ENCODE results near the gene AKAP8L.

Gene AKAP8L

GRCh38 chr19:15399234-15399515, 19.6 kb downstream of the AKAP8L start:
- Histone ChIP-seq H3K4me2 (ENCODE audit: insufficient read depth, low read length) (no peak overlapping the region), H3K36me3 (ENCODE audit: insufficient read depth, low read length) (peaks cover 91% of the 10 kb centered on the region)

DNA sequence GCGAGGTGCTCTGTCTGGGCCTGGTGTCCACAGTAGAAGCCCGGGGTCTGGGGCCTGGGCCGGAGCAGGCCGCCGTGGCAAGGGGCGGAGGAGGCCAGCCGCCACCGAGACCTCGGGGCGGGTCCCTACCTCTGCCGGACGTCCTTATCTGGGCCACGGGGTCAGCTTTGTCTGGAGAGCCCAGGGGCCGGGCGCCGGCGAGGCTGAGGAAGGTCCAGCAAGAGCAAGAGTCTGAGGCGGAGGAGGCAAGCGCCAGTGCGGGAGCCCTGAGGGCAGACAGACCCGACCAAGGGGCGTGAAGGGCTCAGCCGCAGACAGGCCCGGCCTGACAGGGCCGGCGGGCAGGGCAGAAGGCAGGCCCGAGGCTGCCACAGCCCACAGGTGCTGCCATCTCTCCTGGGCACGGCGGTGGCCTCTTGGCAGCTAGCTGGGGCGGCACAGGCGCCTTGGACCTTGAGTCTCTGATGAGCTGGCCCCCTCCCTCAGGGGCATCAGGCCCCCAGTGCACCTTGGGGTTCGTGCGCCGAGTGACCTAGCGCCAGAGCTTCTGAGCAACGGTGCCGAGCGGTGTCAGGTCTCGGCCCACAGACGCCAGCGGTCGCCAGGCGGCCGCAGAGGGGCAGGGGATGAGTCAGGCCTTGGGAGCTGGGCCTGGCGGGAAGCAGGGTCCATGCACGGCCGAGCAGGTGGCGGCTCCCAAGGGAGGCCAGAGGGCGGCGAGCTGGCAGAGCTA, 20.1 kb downstream of the AKAP8L start:
- H3K9ac ChIP-seq (ENCODE audit: low read depth, low read length): no peak overlapping the region
- H3K27me3 ChIP-seq (ENCODE audit: insufficient read depth, low read length, poor library complexity): no peaks in the 10 kb centered on the region
- H3K4me3 ChIP-seq (ENCODE audit: low read depth in 1 of 2, low read length in 2 of 2): no peak overlapping the region
- DNase-seq (no peak), ATAC-seq (ENCODE audit: insufficient read depth, low read depth) (no peak)
- H3K27ac ChIP-seq (ENCODE audit: low read length): no peak overlapping the region
- H4K20me1 ChIP-seq (ENCODE audit: insufficient read depth, low read length): peaks cover 61% of the 10 kb centered on the region
- no peak overlapping the region for H2AFZ ChIP-seq (ENCODE audit: low read depth, low read length)
- H3K9me3 ChIP-seq (ENCODE audit: insufficient read depth, low read length, severe bottlenecking): no peaks in the 10 kb centered on the region
- H3K4me2 ChIP-seq (ENCODE audit: insufficient read depth, low read length): no peak overlapping the region
- TF ChIP-seq EZH2 (IDR thresholded peaks at IDR 0.05; ENCODE audit: borderline replicate concordance, low read depth, low read length, severe bottlenecking) (no peak), CTCF (IDR thresholded peaks at IDR 0.05; ENCODE audit: borderline replicate concordance, extremely low read depth, low read length, poor library complexity, severe bottlenecking) (no peak)
- peaks cover 35% of the 10 kb centered on the region for H3K79me2 ChIP-seq (ENCODE audit: insufficient read depth, low read length)
- no peaks in the 10 kb centered on the region for H3K4me1 ChIP-seq (ENCODE audit: insufficient read depth, low read length)
- H3K36me3 ChIP-seq (ENCODE audit: insufficient read depth, low read length): peaks cover 91% of the 10 kb centered on the region

More at GRCh38 chr19:15399234-15399515, 19.6 kb downstream of the AKAP8L start:
- no peak overlapping the region for H3K4me3 ChIP-seq (ENCODE audit: low read depth in 1 of 2, low read length in 2 of 2)
- H4K20me1 ChIP-seq (ENCODE audit: insufficient read depth, low read length): peaks cover 66% of the 10 kb centered on the region
- TF ChIP-seq CTCF (IDR thresholded peaks at IDR 0.05; ENCODE audit: borderline replicate concordance, extremely low read depth, low read length, poor library complexity, severe bottlenecking) (no peak), EZH2 (IDR thresholded peaks at IDR 0.05; ENCODE audit: borderline replicate concordance, low read depth, low read length, severe bottlenecking) (no peak)
- no peak overlapping the region for H3K27ac ChIP-seq (ENCODE audit: low read length)
- no peak for ATAC-seq (ENCODE audit: insufficient read depth, low read depth)
- no peaks in the 10 kb centered on the region for H3K9me3 ChIP-seq (ENCODE audit: insufficient read depth, low read length, severe bottlenecking)
- H3K27me3 ChIP-seq (ENCODE audit: insufficient read depth, low read length, poor library complexity): no peaks in the 10 kb centered on the region
- no peak overlapping the region for H2AFZ ChIP-seq (ENCODE audit: low read depth, low read length)
- H3K79me2 ChIP-seq (ENCODE audit: insufficient read depth, low read length): peaks cover 38% of the 10 kb centered on the region
- no peak for DNase-seq
- H3K4me1 ChIP-seq (ENCODE audit: insufficient read depth, low read length): no peaks in the 10 kb centered on the region
- H3K9ac ChIP-seq (ENCODE audit: low read depth, low read length): no peak overlapping the region

DNA sequence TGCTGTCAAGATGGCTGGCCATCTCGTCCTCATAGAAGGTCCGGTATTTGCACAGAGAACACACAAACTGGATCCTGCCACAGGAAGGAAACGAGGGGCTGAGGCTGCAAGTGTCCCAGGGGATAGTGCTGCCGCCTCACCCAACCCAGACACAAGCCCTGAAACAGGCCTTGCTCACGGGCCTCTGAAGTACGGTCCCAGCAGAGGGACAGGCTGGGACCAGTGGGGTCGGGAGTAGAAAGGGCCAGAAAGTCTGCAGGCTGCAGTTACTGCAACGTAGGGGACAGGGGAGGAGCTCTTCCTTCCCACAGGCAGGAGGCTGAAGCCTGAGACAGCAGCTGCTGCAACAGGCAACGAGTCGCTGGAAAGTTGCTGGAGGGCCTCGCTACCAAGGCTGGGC, 21.0 kb downstream of the AKAP8L start:
- Histone ChIP-seq H3K4me3 (ENCODE audit: low read depth in 1 of 2, low read length in 2 of 2) (no peak overlapping the region), H3K27ac (ENCODE audit: low read length) (no peak overlapping the region), H3K4me1 (ENCODE audit: insufficient read depth, low read length) (no peaks in the 10 kb centered on the region), H4K20me1 (ENCODE audit: insufficient read depth, low read length) (peaks cover 53% of the 10 kb centered on the region), H3K27me3 (ENCODE audit: insufficient read depth, low read length, poor library complexity) (no peaks in the 10 kb centered on the region), H3K9me3 (ENCODE audit: insufficient read depth, low read length, severe bottlenecking) (no peaks in the 10 kb centered on the region), H3K79me2 (ENCODE audit: insufficient read depth, low read length) (peaks cover 26% of the 10 kb centered on the region), H3K4me2 (ENCODE audit: insufficient read depth, low read length) (no peak overlapping the region), H3K9ac (ENCODE audit: low read depth, low read length) (no peak overlapping the region), H3K36me3 (ENCODE audit: insufficient read depth, low read length) (peaks cover 86% of the 10 kb centered on the region), H2AFZ (ENCODE audit: low read depth, low read length) (no peak overlapping the region)
- TF ChIP-seq CTCF (IDR thresholded peaks at IDR 0.05; ENCODE audit: borderline replicate concordance, extremely low read depth, low read length, poor library complexity, severe bottlenecking) (no peak), EZH2 (IDR thresholded peaks at IDR 0.05; ENCODE audit: borderline replicate concordance, low read depth, low read length, severe bottlenecking) (no peak)
- DNase-seq (no peak), ATAC-seq (ENCODE audit: insufficient read depth, low read depth) (no peak)
